Right lobe of liver (tissue), 6 donors: ENCODE measurements around the gene SLX4IP. TPM values are rescaled to one million over a fixed set of nuclear protein-coding genes. Genes with fewer than 3 reads are reported as not detected.

Experiments used
- ATAC-seq, 4 donors: fragments of 200-7000 bp; cut with Tn5 transposase; one replicate each; pipeline ENCODE4 v1.9.1; 2020; ENCODE audit warnings: mild to moderate bottlenecking in 4 of 4, moderate library complexity in 4 of 4
- DNase-seq, 3 donors: peaks; one replicate each; pipeline ENCODE4 v3.0.0-alpha.2; 2020
- H3K27ac ChIP-seq, 3 donors: fragments of 200-600 bp; one replicate each; pipeline ENCODE4 v1.8.0; 2022
- H3K27me3 ChIP-seq, 2 donors: fragments of 200-600 bp; one replicate each; pipeline ENCODE4 v1.8.0; 2022
- H3K36me3 ChIP-seq, 4 donors: fragments of 200-600 bp; sonication (generic) in 1 of 4; one replicate each; pipeline versions ENCODE4 v1.5.1 to v1.8.0; 2017 to 2022; ENCODE audit warnings: control low read depth in 1 of 4
- H3K4me1 ChIP-seq, 4 donors: fragments of 200-600 bp; sonication (generic) in 1 of 4; one replicate each; pipeline versions ENCODE4 v1.5.1 to v1.8.0; 2017 to 2022; ENCODE audit warnings: control low read depth in 1 of 4
- H3K4me3 ChIP-seq, 3 donors: fragments of 200-600 bp; one replicate each; pipeline ENCODE4 v1.8.0; 2022
- H3K9me3 ChIP-seq, 4 donors: fragments of 200-600 bp; sonication (generic) in 1 of 4; one replicate each; pipeline versions ENCODE4 v1.5.1 to v1.8.0; 2017 to 2022; ENCODE audit warnings: control low read depth in 1 of 4
- CTCF ChIP-seq, 4 donors: fragments of 200-600 bp in 3 of 4; fragments of 450-650 bp in 1 of 4; IDR thresholded peaks; one replicate each; pipeline versions ENCODE4 v1.5.1 to v1.8.0; 2016 to 2022; ENCODE audit warnings: antibody characterized with exemption in 4 of 4, mild to moderate bottlenecking in 2 of 4
- POLR2A ChIP-seq: fragments of 450-650 bp; IDR thresholded peaks from one replicate; pipeline ENCODE4 v1.6.1; 2017; ENCODE audit warnings: antibody characterized with exemption, mild to moderate bottlenecking
- WGBS: methylation state at CpG from one replicate; pipeline ENCODE4 v1.1.6; 2018; ENCODE audit warnings: low coverage, low lambda C conversion rate; ENCODE audit not compliant: insufficient coverage; ENCODE audit errors: missing lambda C conversion rate; 5-methylcytosine and 5-hydroxymethylcytosine counted together
- intact Hi-C, 2 donors: fragments of 100-400 bp; cut with DNase I; formaldehyde crosslinking; loops; one replicate each; pipeline versions ENCODE4 v1.11.2 to v1.14.1; 2022
- total RNA-seq, 6 experiments: library from RNA; depleted of rRNA in 2 of 6; stranded (reverse); fragments of >200 nt in 2 of 6; fragmentation: NEBNext Ultra II Directional in 3 of 6; extraction: Animal tissue kit (Norgen Biotek cat#: 25700) in 3 of 6; gene quantifications; one replicate each; pipeline versions ENCODE4 v1.1.0 to v1.2.4, GENCODE V29; 2016 to 2023
- donor health status: DM: no; HTN: yes; CAD: no.
- donor health status: DM: no; HTN: no; CAD: no.
- donor health status: DM: no; HTN: no; CAD: no.
- donor health status: DM: no; HTN: yes; CAD: no.
- donor health status: DM: no; HTN: yes; CAD: no.

Gene SLX4IP
- total RNA-seq, 6 experiments from 2014 or later = 2.0 to 4.0 (median 3.5) TPM

- DNase-seq (no peak), ATAC-seq (peak in 1 of 4 donors; percentile 20)
- peak overlapping the region in 2 of 3 donors; percentile 10 to 21 for H3K27ac ChIP-seq
- no peaks in the 10 kb centered on the region for H3K9me3 ChIP-seq
- no peak overlapping the region for H3K4me3 ChIP-seq
- no peaks in the 10 kb centered on the region for H3K4me1 ChIP-seq
- WGBS = 45% methylated on average over 6 of the region's 21 CpGs
- intact Hi-C loops = no loop called here
- TF ChIP-seq POLR2A (no peak), CTCF (IDR thresholded peaks at IDR 0.05) (no peak)
- no peaks in the 10 kb centered on the region for H3K36me3 ChIP-seq
- H3K27me3 ChIP-seq = no peaks in the 10 kb centered on the region
Observed at GRCh38 chr20:10667077-10667401, 231.9 kb downstream of the SLX4IP start.

- no peak for TF ChIP-seq POLR2A
- H3K4me1 ChIP-seq = no peaks in the 10 kb centered on the region
- intact Hi-C loops = no loop called here
- no peaks in the 10 kb centered on the region for H3K9me3 ChIP-seq
- no peaks in the 10 kb centered on the region for H3K27me3 ChIP-seq
- WGBS = 79% methylated on average over 5 of the region's 6 CpGs
- H3K36me3 ChIP-seq = no peaks in the 10 kb centered on the region
- DNase-seq = no peak
- H3K4me3 ChIP-seq = no peak overlapping the region
- no peak for ATAC-seq
- no peak overlapping the region for H3K27ac ChIP-seq
Observed at GRCh38 chr20:10667560-10668167, 232.6 kb downstream of the SLX4IP start.

- DNase-seq = no peak
- TF ChIP-seq POLR2A (no peak), CTCF (IDR thresholded peaks at IDR 0.05) (no peak)
- H3K27me3 ChIP-seq = no peaks in the 10 kb centered on the region
- no peaks in the 10 kb centered on the region for H3K9me3 ChIP-seq
- intact Hi-C loops = no loop called here
- no peak for ATAC-seq
- H3K4me1 ChIP-seq = no peaks in the 10 kb centered on the region
- WGBS = 80% methylated on average over 7 of the region's 7 CpGs
- H3K27ac ChIP-seq = no peak overlapping the region
- H3K36me3 ChIP-seq = no peaks in the 10 kb centered on the region
- no peak overlapping the region for H3K4me3 ChIP-seq
Observed at GRCh38 chr20:10668677-10669368, 233.7 kb downstream of the SLX4IP start.

GRCh38 chr20:10669843-10670446, 234.8 kb downstream of the SLX4IP start:
- Histone ChIP-seq H3K4me3 (no peak overlapping the region), H3K36me3 (no peaks in the 10 kb centered on the region), H3K27me3 (no peaks in the 10 kb centered on the region), H3K4me1 (no peaks in the 10 kb centered on the region), H3K9me3 (no peaks in the 10 kb centered on the region), H3K27ac (no peak overlapping the region)
- 53% methylated on average over 6 of the region's 6 CpGs for WGBS
- intact Hi-C loops = no loop called here
- no peak for DNase-seq
- no peak for ATAC-seq
- no peak for TF ChIP-seq POLR2A

GRCh38 chr20:10670501-10671220, 235.6 kb downstream of the SLX4IP start:
- Histone ChIP-seq H3K4me1 (no peaks in the 10 kb centered on the region), H3K9me3 (no peaks in the 10 kb centered on the region), H3K36me3 (no peaks in the 10 kb centered on the region), H3K4me3 (peak overlapping the region in 2 of 3 donors; percentile 7 to 69), H3K27me3 (no peaks in the 10 kb centered on the region), H3K27ac (peak overlapping the region; percentile 15 to 96 (median 22))
- intact Hi-C loops = no loop called here
- no peak for ATAC-seq
- WGBS = 71% methylated on average over 18 of the region's 18 CpGs
- TF ChIP-seq POLR2A (no peak), CTCF (IDR thresholded peaks at IDR 0.05) (no peak)
- no peak for DNase-seq
